ENCODE results near the gene ABHD8. TPM values are rescaled to one million over a fixed set of nuclear protein-coding genes. Genes with fewer than 3 reads are reported as not detected.

Gene ABHD8
- total and polyA plus RNA-seq, 2 of the 13 experiments (the other 11 are each of a cell fraction or from before 2014, with no cell fraction given) = 6.3 to 7.2 TPM

- no peak for TF ChIP-seq AHDC1 (CRISPR knock-in tag; IDR thresholded peaks at IDR 0.05; ENCODE audit: borderline replicate concordance)
- TF ChIP-seq HCFC1 (IDR thresholded peaks at IDR 0.05; ENCODE audit: low read depth, low read length) = no peak
- TF ChIP-seq, protein P1, sequence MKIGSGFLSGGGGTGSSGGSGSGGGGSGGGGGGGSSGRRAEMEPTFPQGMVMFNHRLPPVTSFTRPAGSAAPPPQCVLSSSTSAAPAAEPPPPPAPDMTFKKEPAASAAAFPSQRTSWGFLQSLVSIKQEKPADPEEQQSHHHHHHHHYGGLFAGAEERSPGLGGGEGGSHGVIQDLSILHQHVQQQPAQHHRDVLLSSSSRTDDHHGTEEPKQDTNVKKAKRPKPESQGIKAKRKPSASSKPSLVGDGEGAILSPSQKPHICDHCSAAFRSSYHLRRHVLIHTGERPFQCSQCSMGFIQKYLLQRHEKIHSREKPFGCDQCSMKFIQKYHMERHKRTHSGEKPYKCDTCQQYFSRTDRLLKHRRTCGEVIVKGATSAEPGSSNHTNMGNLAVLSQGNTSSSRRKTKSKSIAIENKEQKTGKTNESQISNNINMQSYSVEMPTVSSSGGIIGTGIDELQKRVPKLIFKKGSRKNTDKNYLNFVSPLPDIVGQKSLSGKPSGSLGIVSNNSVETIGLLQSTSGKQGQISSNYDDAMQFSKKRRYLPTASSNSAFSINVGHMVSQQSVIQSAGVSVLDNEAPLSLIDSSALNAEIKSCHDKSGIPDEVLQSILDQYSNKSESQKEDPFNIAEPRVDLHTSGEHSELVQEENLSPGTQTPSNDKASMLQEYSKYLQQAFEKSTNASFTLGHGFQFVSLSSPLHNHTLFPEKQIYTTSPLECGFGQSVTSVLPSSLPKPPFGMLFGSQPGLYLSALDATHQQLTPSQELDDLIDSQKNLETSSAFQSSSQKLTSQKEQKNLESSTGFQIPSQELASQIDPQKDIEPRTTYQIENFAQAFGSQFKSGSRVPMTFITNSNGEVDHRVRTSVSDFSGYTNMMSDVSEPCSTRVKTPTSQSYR (CRISPR knock-in tag; IDR thresholded peaks at IDR 0.05; ENCODE audit: borderline replicate concordance) = peak; percentile 58; the same call in 1 of the 2 replicates
- no peak for TF ChIP-seq ZBTB7A (CRISPR knock-in tag; IDR thresholded peaks at IDR 0.05)
- TF ChIP-seq ZNF253 (CRISPR knock-in tag; IDR thresholded peaks at IDR 0.05; ENCODE audit: borderline replicate concordance) = no peak
- TF ChIP-seq NFRKB (IDR thresholded peaks at IDR 0.05) = no peak
- no peak for TF ChIP-seq BORCS8-MEF2B (CRISPR knock-in tag; IDR thresholded peaks at IDR 0.05)
- no peak; the same call in 1 of the 2 replicates for TF ChIP-seq ZNF598 (CRISPR knock-in tag; IDR thresholded peaks at IDR 0.05; ENCODE audit: borderline replicate concordance)
- TF ChIP-seq NR2F6 (IDR thresholded peaks at IDR 0.05) = no peak; the same call in 1 of the 2 replicates
- no peak for TF ChIP-seq NR2F6 (CRISPR knock-in tag; IDR thresholded peaks at IDR 0.05)
- TF ChIP-seq EEA1 (CRISPR knock-in tag; IDR thresholded peaks at IDR 0.05; ENCODE audit: borderline replicate concordance) = no peak
- TF ChIP-seq ZNF10 (CRISPR knock-in tag; IDR thresholded peaks at IDR 0.05; ENCODE audit: borderline replicate concordance, low read depth) = no peak
- TF ChIP-seq PAX8 (CRISPR knock-in tag; IDR thresholded peaks at IDR 0.05; ENCODE audit: borderline replicate concordance) = no peak
- TF ChIP-seq ETV6 (CRISPR knock-in tag; conservative IDR thresholded peaks at IDR 0.05) = no peak
- TF ChIP-seq HOXA5 (CRISPR knock-in tag; IDR thresholded peaks at IDR 0.05) = no peak
- TF ChIP-seq IRX3 (CRISPR knock-in tag; IDR thresholded peaks at IDR 0.05; ENCODE audit: borderline replicate concordance, low read depth) = no peak
- no peak for TF ChIP-seq ZNF577 (CRISPR knock-in tag; IDR thresholded peaks at IDR 0.05; ENCODE audit: borderline replicate concordance, low read depth)
- no peak for TF ChIP-seq IKZF5 (CRISPR knock-in tag; IDR thresholded peaks at IDR 0.05)
- TF ChIP-seq ZNF891 (CRISPR knock-in tag; IDR thresholded peaks at IDR 0.05) = no peak
- no peak for TF ChIP-seq ZSCAN30 (CRISPR knock-in tag; IDR thresholded peaks at IDR 0.05)
- no peak for TF ChIP-seq ZNF441 (CRISPR knock-in tag; IDR thresholded peaks at IDR 0.05; ENCODE audit: borderline replicate concordance)
These were observed 30.6 kb upstream of the ABHD8 start (continued) for GRCh38 chr19:17333611-17334413.
